GM12878 (cell line): ENCODE data around the gene GAPDHS. TPM values are rescaled to one million over a fixed set of nuclear protein-coding genes. Genes with fewer than 3 reads are reported as not detected.

Experiments
- ASH2L ChIP-seq: fragments of 300-600, 200-600 bp; sonication (generic); IDR thresholded peaks from 2 replicates; pipeline ENCODE4 v1.6.1; 2017; ENCODE audit warnings: low read depth, mild to moderate bottlenecking, borderline replicate concordance
- CBFB ChIP-seq: IDR thresholded peaks from 2 replicates; pipeline ENCODE4 v1.6.1; 2016; ENCODE audit warnings: antibody characterized with exemption, low read depth
- CBX3 ChIP-seq: fragments of 200-600 bp; sonication (generic); IDR thresholded peaks from 2 replicates; pipeline ENCODE4 v1.6.1; 2016; ENCODE audit warnings: low read depth, borderline replicate concordance
- EGR1 ChIP-seq, 2 experiments: IDR thresholded peaks; 1 replicate in 1 of 2; 2 replicates in 1 of 2; pipeline ENCODE4 v1.6.1; 2011 to 2012; ENCODE audit warnings: low read depth in 2 of 2, low read length in 2 of 2, borderline replicate concordance in 1 of 2, mild to moderate bottlenecking in 1 of 2, moderate library complexity in 1 of 2
- FOS ChIP-seq: IDR thresholded peaks from 3 replicates; pipeline ENCODE4 v1.6.1; 2011; ENCODE audit warnings: borderline replicate concordance; ENCODE audit not compliant: insufficient read length; ENCODE audit errors: extremely low read depth
- JUNB ChIP-seq: IDR thresholded peaks from 2 replicates; pipeline ENCODE4 v1.6.1; 2016; ENCODE audit warnings: antibody characterized with exemption, mild to moderate bottlenecking
- LARP7 ChIP-seq: fragments of 450-650 bp; IDR thresholded peaks from 2 replicates; pipeline ENCODE4 v1.6.1; 2017; ENCODE audit warnings: mild to moderate bottlenecking
- NFYA ChIP-seq: IDR thresholded peaks from 2 replicates; pipeline ENCODE4 v1.6.1; 2011; ENCODE audit warnings: low read depth, mild to moderate bottlenecking, low read length, improper control_type of control experiment, borderline replicate concordance
- RAD51 ChIP-seq: fragments of 450-650 bp; IDR thresholded peaks from 2 replicates; pipeline ENCODE4 v1.6.1; 2016; ENCODE audit warnings: moderate library complexity, mild to moderate bottlenecking, inconsistent platforms
- RB1 ChIP-seq: fragments of 450-650 bp; formaldehyde crosslinking; IDR thresholded peaks from 2 replicates; pipeline ENCODE4 v1.6.1; 2017; ENCODE audit warnings: mild to moderate bottlenecking, borderline replicate concordance
- RCOR1 ChIP-seq: conservative IDR thresholded peaks from 2 replicates; pipeline ENCODE4 v1.6.1; 2012; ENCODE audit warnings: low read depth, low read length, improper control_type of control experiment
- RUNX3 ChIP-seq: IDR thresholded peaks from 2 replicates; pipeline ENCODE4 v1.6.1; 2012; ENCODE audit warnings: low read length, inconsistent platforms
- SREBF1 ChIP-seq: IDR thresholded peaks from 2 replicates; pipeline ENCODE4 v1.6.1; 2012; ENCODE audit warnings: mild to moderate bottlenecking, low read length
- SRF ChIP-seq, 2 experiments: IDR thresholded peaks; 2 replicates each; pipeline ENCODE4 v1.6.1; 2011; ENCODE audit warnings: low read depth in 2 of 2, low read length in 2 of 2, mild to moderate bottlenecking in 1 of 2, moderate library complexity in 1 of 2
- STAT1 ChIP-seq: fragments of 450-650 bp; conservative IDR thresholded peaks from 2 replicates; pipeline ENCODE4 v1.6.1; 2014; ENCODE audit warnings: antibody characterized with exemption, mild to moderate bottlenecking
- TARDBP ChIP-seq: IDR thresholded peaks from 2 replicates; pipeline ENCODE4 v1.6.1; 2016; ENCODE audit warnings: borderline replicate concordance
- ZZZ3 ChIP-seq: IDR thresholded peaks from 2 replicates; pipeline ENCODE4 v1.6.1; 2011; ENCODE audit warnings: low read depth; ENCODE audit not compliant: control insufficient read depth, insufficient read length
- polyA plus RNA-seq, 11 experiments: library from polyadenylated mRNA; depleted of rRNA in 4 of 11; unstranded in 6 of 11; stranded (reverse) in 5 of 11; fragments of >200 nt; fragmentation: Nextera tagmentation in 4 of 11; fragmentation: Illumina TruSeq in 1 of 11; extraction: Ambion mirVana in 4 of 11; extraction: Trizol in 1 of 11; gene quantifications; 1 replicate in 1 of 11; 2 replicates in 10 of 11; pipeline versions ENCODE4 v1.2.1 to v1.2.3, GENCODE V29; 2011 to 2016; ENCODE audit warnings: inconsistent platforms in 2 of 11, missing spikeins in 2 of 11, low read depth in 1 of 11
- total RNA-seq, 4 experiments: library from RNA; depleted of rRNA in 3 of 4; stranded (reverse); fragments of >200 nt in 3 of 4; fragmentation: Illumina TruSeq in 1 of 4; extraction: Trizol in 1 of 4; gene quantifications; 2 replicates each; pipeline versions ENCODE4 v1.2.1 to v1.2.3, GENCODE V29; 2013 to 2021
- TF ChIP-seq, protein P1 (sequence below): fragments of 150-350 bp; IDR thresholded peaks from 2 replicates; pipeline ENCODE4 v1.6.1; 2016; ENCODE audit warnings: low read depth, low read length
- TF ChIP-seq, protein P2 (sequence below), 3 experiments: IDR thresholded peaks in 2 of 3; conservative IDR thresholded peaks in 1 of 3; 2 replicates each; pipeline ENCODE4 v1.5.1; 2011; ENCODE audit warnings: low read depth in 3 of 3, low read length in 3 of 3, mild to moderate bottlenecking in 3 of 3, control low read depth in 2 of 3, moderate library complexity in 2 of 3, inconsistent platforms in 1 of 3, mixed read lengths in 1 of 3; ENCODE audit not compliant: control insufficient read depth in 2 of 3, insufficient read depth in 1 of 3; ENCODE audit errors: extremely low read depth in 1 of 3
- TF ChIP-seq, protein P3 (sequence below): IDR thresholded peaks from 2 replicates; pipeline ENCODE4 v1.6.1; 2011; ENCODE audit warnings: low read depth, low read length, improper control_type of control experiment, borderline replicate concordance
- TF ChIP-seq, protein P4 (sequence below): fragments of 450-650 bp; IDR thresholded peaks from 2 replicates; pipeline ENCODE4 v1.6.1; 2016; ENCODE audit warnings: mild to moderate bottlenecking

Gene GAPDHS
- total and polyA plus RNA-seq, 10 of the 15 experiments (the other 5 are each of a cell fraction or from before 2014, with no cell fraction given) = 0.08 TPM; not detected in 9

DNA sequence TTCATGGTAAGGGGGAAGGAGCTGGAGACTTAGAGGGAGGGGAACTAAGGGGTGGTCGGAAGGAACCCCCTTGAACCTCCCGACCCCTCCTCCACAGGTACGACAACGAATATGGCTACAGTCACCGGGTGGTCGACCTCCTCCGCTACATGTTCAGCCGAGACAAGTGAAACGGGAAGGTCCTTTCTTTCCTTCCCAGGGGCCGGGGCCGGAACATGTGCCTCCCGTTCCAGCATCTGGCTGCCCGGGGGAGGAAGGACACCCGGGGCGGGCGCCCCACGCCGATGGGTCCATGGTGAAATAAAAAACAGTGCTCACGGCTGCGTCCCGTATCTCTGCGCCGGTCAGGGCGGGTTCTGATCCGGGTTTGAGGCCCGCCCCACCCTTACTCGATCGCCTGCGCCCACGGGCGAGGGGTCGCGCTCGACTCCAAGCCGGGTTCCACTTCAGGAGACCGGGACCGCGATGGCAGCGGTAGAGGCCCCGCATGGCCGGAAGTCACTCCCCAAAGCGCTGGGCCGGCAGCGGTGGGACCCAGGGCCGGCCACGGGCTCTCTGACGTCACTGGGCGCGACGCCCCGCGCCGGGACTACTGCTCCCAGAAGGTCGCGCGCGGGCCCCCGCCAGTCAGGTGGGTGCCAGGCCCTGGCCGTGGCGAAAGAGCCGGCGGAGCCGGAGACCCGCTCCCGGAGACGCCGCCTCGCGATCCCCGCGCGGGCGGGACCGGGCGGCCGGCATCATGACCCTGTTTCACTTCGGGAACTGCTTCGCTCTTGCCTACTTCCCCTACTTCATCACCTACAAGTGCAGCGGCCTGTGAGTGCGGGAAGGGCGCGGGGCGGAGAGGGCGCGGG, 12.0 kb downstream of the GAPDHS start, which contains the start of gene TMEM147 (continued):
- TF ChIP-seq SRF (IDR thresholded peaks at IDR 0.05; ENCODE audit: low read depth in 2 of 2, low read length in 2 of 2) = peak; percentile 52 to 89; a peak in 3 of 4 replicates
- TF ChIP-seq, protein P1, sequence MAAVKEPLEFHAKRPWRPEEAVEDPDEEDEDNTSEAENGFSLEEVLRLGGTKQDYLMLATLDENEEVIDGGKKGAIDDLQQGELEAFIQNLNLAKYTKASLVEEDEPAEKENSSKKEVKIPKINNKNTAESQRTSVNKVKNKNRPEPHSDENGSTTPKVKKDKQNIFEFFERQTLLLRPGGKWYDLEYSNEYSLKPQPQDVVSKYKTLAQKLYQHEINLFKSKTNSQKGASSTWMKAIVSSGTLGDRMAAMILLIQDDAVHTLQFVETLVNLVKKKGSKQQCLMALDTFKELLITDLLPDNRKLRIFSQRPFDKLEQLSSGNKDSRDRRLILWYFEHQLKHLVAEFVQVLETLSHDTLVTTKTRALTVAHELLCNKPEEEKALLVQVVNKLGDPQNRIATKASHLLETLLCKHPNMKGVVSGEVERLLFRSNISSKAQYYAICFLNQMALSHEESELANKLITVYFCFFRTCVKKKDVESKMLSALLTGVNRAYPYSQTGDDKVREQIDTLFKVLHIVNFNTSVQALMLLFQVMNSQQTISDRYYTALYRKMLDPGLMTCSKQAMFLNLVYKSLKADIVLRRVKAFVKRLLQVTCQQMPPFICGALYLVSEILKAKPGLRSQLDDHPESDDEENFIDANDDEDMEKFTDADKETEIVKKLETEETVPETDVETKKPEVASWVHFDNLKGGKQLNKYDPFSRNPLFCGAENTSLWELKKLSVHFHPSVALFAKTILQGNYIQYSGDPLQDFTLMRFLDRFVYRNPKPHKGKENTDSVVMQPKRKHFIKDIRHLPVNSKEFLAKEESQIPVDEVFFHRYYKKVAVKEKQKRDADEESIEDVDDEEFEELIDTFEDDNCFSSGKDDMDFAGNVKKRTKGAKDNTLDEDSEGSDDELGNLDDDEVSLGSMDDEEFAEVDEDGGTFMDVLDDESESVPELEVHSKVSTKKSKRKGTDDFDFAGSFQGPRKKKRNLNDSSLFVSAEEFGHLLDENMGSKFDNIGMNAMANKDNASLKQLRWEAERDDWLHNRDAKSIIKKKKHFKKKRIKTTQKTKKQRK = no peak
- peak; percentile 35; the same call in 1 of the 2 replicates for TF ChIP-seq CBFB
- TF ChIP-seq RUNX3 = peak; percentile 21; the same call in 1 of the 2 replicates
- no peak for TF ChIP-seq FOS
- TF ChIP-seq ASH2L = no peak
- no peak for TF ChIP-seq ZZZ3
- TF ChIP-seq, protein P2, sequence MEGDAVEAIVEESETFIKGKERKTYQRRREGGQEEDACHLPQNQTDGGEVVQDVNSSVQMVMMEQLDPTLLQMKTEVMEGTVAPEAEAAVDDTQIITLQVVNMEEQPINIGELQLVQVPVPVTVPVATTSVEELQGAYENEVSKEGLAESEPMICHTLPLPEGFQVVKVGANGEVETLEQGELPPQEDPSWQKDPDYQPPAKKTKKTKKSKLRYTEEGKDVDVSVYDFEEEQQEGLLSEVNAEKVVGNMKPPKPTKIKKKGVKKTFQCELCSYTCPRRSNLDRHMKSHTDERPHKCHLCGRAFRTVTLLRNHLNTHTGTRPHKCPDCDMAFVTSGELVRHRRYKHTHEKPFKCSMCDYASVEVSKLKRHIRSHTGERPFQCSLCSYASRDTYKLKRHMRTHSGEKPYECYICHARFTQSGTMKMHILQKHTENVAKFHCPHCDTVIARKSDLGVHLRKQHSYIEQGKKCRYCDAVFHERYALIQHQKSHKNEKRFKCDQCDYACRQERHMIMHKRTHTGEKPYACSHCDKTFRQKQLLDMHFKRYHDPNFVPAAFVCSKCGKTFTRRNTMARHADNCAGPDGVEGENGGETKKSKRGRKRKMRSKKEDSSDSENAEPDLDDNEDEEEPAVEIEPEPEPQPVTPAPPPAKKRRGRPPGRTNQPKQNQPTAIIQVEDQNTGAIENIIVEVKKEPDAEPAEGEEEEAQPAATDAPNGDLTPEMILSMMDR (IDR thresholded peaks at IDR 0.05 in 2 of 3, conservative IDR thresholded peaks at IDR 0.05 in 1 of 3; ENCODE audit: control insufficient read depth in 2 of 3, extremely low read depth in 1 of 3, insufficient read depth in 1 of 3, low read depth in 3 of 3, low read length in 3 of 3) = no peak
- TF ChIP-seq, protein P3, sequence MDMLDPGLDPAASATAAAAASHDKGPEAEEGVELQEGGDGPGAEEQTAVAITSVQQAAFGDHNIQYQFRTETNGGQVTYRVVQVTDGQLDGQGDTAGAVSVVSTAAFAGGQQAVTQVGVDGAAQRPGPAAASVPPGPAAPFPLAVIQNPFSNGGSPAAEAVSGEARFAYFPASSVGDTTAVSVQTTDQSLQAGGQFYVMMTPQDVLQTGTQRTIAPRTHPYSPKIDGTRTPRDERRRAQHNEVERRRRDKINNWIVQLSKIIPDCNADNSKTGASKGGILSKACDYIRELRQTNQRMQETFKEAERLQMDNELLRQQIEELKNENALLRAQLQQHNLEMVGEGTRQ = peak; percentile 61
- peak; percentile 34; the same call in 1 of the 2 replicates for TF ChIP-seq RB1
- TF ChIP-seq SREBF1 = 0 out of 2 replicates have a peak, but pooled peaks have one; percentile 25
- TF ChIP-seq NFYA = no peak
- peak; percentile 89 for TF ChIP-seq TARDBP
- TF ChIP-seq STAT1 = no peak
- TF ChIP-seq CBX3 = no peak
- no peak for TF ChIP-seq JUNB
- TF ChIP-seq RCOR1 = no peak
- peak in 1 of 2 experiments; percentile 10; a peak in 1 of 3 replicates for TF ChIP-seq EGR1 (IDR thresholded peaks at IDR 0.05; ENCODE audit: borderline replicate concordance in 1 of 2, low read depth in 2 of 2, low read length in 2 of 2)
- 0 out of 2 replicates have a peak, but pooled peaks have one; percentile 16 for TF ChIP-seq RAD51
- TF ChIP-seq, protein P4, sequence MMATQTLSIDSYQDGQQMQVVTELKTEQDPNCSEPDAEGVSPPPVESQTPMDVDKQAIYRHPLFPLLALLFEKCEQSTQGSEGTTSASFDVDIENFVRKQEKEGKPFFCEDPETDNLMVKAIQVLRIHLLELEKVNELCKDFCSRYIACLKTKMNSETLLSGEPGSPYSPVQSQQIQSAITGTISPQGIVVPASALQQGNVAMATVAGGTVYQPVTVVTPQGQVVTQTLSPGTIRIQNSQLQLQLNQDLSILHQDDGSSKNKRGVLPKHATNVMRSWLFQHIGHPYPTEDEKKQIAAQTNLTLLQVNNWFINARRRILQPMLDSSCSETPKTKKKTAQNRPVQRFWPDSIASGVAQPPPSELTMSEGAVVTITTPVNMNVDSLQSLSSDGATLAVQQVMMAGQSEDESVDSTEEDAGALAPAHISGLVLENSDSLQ = peak; percentile 48; the same call in 1 of the 2 replicates
- peak; percentile 83 for TF ChIP-seq LARP7
